ENCODE measurements around the gene INPP4A. TPM values are rescaled to one million over a fixed set of nuclear protein-coding genes. Genes with fewer than 3 reads are reported as not detected.

INPP4A gene
- polyA plus RNA-seq, 12 donors: 12.0 to 18.1 (median 14.2) TPM; not detected in 1

GRCh38 chr2:98539056-98539735 is 94.5 kb downstream of the INPP4A start:
- no peak for DNase-seq

GRCh38 chr2:98540536-98540935 is 95.9 kb downstream of the INPP4A start:
- DNase-seq: no peak

- DNase-seq: no peak
These were observed 96.8 kb downstream of the INPP4A start for GRCh38 chr2:98541489-98541888.

- peak; percentile 4 for DNase-seq
These were observed 97.2 kb downstream of the INPP4A start for GRCh38 chr2:98541906-98542305.

GRCh38 chr2:98543214-98543613 is 98.6 kb downstream of the INPP4A start:
- DNase-seq: no peak

- DNase-seq: no peak
These were observed 99.2 kb downstream of the INPP4A start for GRCh38 chr2:98543842-98544241.

GRCh38 chr2:98545591-98545990 is 100.9 kb downstream of the INPP4A start:
- no peak for DNase-seq

- DNase-seq: no peak
These were observed 101.5 kb downstream of the INPP4A start for GRCh38 chr2:98546186-98546585.

GRCh38 chr2:98547092-98547790 is 102.6 kb downstream of the INPP4A start:
- no peak for DNase-seq

GRCh38 chr2:98548920-98549818 is 104.5 kb downstream of the INPP4A start:
- DNase-seq: no peak

- DNase-seq: no peak
These were observed 105.5 kb downstream of the INPP4A start for GRCh38 chr2:98550165-98550564.

GRCh38 chr2:98551316-98551715 is 106.7 kb downstream of the INPP4A start:
- DNase-seq: no peak

GRCh38 chr2:98552499-98553179 is 108.0 kb downstream of the INPP4A start:
- no peak for DNase-seq

- DNase-seq: no peak
These were observed 109.6 kb downstream of the INPP4A start for GRCh38 chr2:98554116-98554861.

GRCh38 chr2:98555696-98556095 is 111.0 kb downstream of the INPP4A start:
- no peak for DNase-seq

- no peak for DNase-seq
These were observed 111.8 kb downstream of the INPP4A start for GRCh38 chr2:98556344-98557033.

- no peak for DNase-seq
These were observed 114.3 kb downstream of the INPP4A start for GRCh38 chr2:98558852-98559530.

GRCh38 chr2:98559581-98559980 is 114.9 kb downstream of the INPP4A start:
- DNase-seq: no peak

- DNase-seq: no peak
These were observed 115.7 kb downstream of the INPP4A start for GRCh38 chr2:98560256-98560771.

GRCh38 chr2:98561018-98561417 is 116.4 kb downstream of the INPP4A start:
- no peak for DNase-seq

All from muscle of arm (tissue), 12 donors.